IMR-90 (cell line): ENCODE data around the gene PPP6R3. TPM values are rescaled to one million over a fixed set of nuclear protein-coding genes. Genes with fewer than 3 reads are reported as not detected.

Experiments
- ATAC-seq: fragments of 200-7000 bp; cut with Tn5 transposase; 2 replicates; pipeline ENCODE4 v1.9.1; 2020; ENCODE audit warnings: low read depth, mild to moderate bottlenecking, moderate library complexity
- BruUV-seq: library from RNA; stranded (reverse); fragments of 400-500 nt; replicated peaks from 2 replicates; lab custom pipeline; 2021; lab: Mats Ljungman, UMichigan
- CTCF ChIA-PET: fragments of 300-600 bp; formaldehyde crosslinking; extraction: SDS; loops from one replicate; lab custom pipeline; 2021; ENCODE audit warnings: antibody characterized with exemption; lab: Yijun Ruan, JAX
- POLR2A ChIA-PET: fragments of 300-600 bp; sonication (Branson Sonifier 250); formaldehyde crosslinking; loops from one replicate; lab custom pipeline; 2022; ENCODE audit warnings: antibody characterized with exemption; ENCODE audit not compliant: unreplicated experiment; lab: Charles Lee
- DNase-seq: peaks from one replicate; pipeline ENCODE4 v3.0.0; 2013
- H2AFZ ChIP-seq: replicated peaks from 2 replicates; pipeline ENCODE3; 2013; ENCODE audit warnings: low read length, mild to moderate bottlenecking; ENCODE audit not compliant: poor library complexity
- H2AK5ac ChIP-seq: 2 replicates; pipeline ENCODE4 v1.6.1; 2013; ENCODE audit warnings: low read depth, low read length, inconsistent platforms
- H2AK9ac ChIP-seq: replicated peaks from 2 replicates; pipeline ENCODE3; 2013; ENCODE audit warnings: mild to moderate bottlenecking, low read depth, low read length, moderate library complexity; ENCODE audit not compliant: poor library complexity
- H2BK120ac ChIP-seq: 2 replicates; pipeline ENCODE4 v1.6.1; 2013; ENCODE audit warnings: low read depth, low read length, inconsistent platforms
- H2BK15ac ChIP-seq: 3 replicates; pipeline ENCODE4 v1.6.1; 2013; ENCODE audit warnings: low read depth, low read length, inconsistent platforms
- H2BK20ac ChIP-seq: 2 replicates; pipeline ENCODE4 v1.6.1; 2013; ENCODE audit warnings: low read depth, mild to moderate bottlenecking, inconsistent platforms, low read length, moderate library complexity
- H2BK5ac ChIP-seq: 2 replicates; pipeline ENCODE4 v1.6.1; 2013; ENCODE audit warnings: mild to moderate bottlenecking, low read depth, low read length, inconsistent platforms; ENCODE audit not compliant: poor library complexity, severe bottlenecking
- H3K14ac ChIP-seq: replicated peaks from 2 replicates; pipeline ENCODE4 v1.6.1; 2013; ENCODE audit warnings: low read depth, low read length, inconsistent platforms
- H3K18ac ChIP-seq: 2 replicates; pipeline ENCODE4 v1.6.1; 2013; ENCODE audit warnings: low read depth, low read length, control low read depth
- H3K23ac ChIP-seq: 2 replicates; pipeline ENCODE4 v1.6.1; 2013; ENCODE audit warnings: low read depth, low read length, inconsistent platforms
- H3K27ac ChIP-seq: 2 replicates; pipeline ENCODE4 v1.5.1; 2013; ENCODE audit warnings: mild to moderate bottlenecking, control low read depth, low read length; ENCODE audit not compliant: insufficient read depth
- H3K27me3 ChIP-seq: 2 replicates; pipeline ENCODE4 v1.6.1; 2013; ENCODE audit warnings: low read length; ENCODE audit not compliant: control insufficient read depth, insufficient read depth
- H3K36me3 ChIP-seq: 2 replicates; pipeline ENCODE4 v1.6.1; 2013; ENCODE audit warnings: low read length, mixed read lengths; ENCODE audit not compliant: control insufficient read depth, insufficient read depth
- H3K4ac ChIP-seq: 2 replicates; pipeline ENCODE4 v1.6.1; 2013; ENCODE audit warnings: low read depth, low read length, inconsistent platforms
- H3K4me1 ChIP-seq: 2 replicates; pipeline ENCODE4 v1.6.1; 2013; ENCODE audit warnings: low read length, mixed read lengths; ENCODE audit not compliant: control insufficient read depth, insufficient read depth
- H3K4me2 ChIP-seq: 2 replicates; pipeline ENCODE4 v1.6.1; 2013; ENCODE audit warnings: low read depth, mild to moderate bottlenecking, control low read depth, low read length, moderate library complexity
- H3K4me3 ChIP-seq: 2 replicates; pipeline ENCODE4 v1.5.1; 2013; ENCODE audit warnings: low read depth, mild to moderate bottlenecking, control low read depth, low read length, moderate library complexity; ENCODE audit not compliant: insufficient read depth
- H3K56ac ChIP-seq: 2 replicates; pipeline ENCODE4 v1.6.1; 2013; ENCODE audit warnings: low read length, inconsistent platforms; ENCODE audit not compliant: insufficient read depth; ENCODE audit errors: extremely low read depth
- H3K79me1 ChIP-seq, 2 experiments: 2 replicates each; pipeline ENCODE4 v1.6.1; 2013; ENCODE audit warnings: low read length in 2 of 2, inconsistent platforms in 1 of 2, low read depth in 1 of 2
- H3K9ac ChIP-seq: 2 replicates; pipeline ENCODE4 v1.6.1; 2013; ENCODE audit warnings: low read depth, low read length, control low read depth
- H3K9me1 ChIP-seq: 2 replicates; pipeline ENCODE4 v1.6.1; 2013; ENCODE audit warnings: low read length, inconsistent platforms; ENCODE audit not compliant: insufficient read depth
- H3K9me3 ChIP-seq: 2 replicates; pipeline ENCODE4 v1.6.1; 2013; ENCODE audit warnings: low read length; ENCODE audit not compliant: control insufficient read depth, insufficient read depth
- H4K20me1 ChIP-seq: 2 replicates; pipeline ENCODE4 v1.6.1; 2013; ENCODE audit warnings: low read length, inconsistent platforms; ENCODE audit not compliant: insufficient read depth
- H4K5ac ChIP-seq: 2 replicates; pipeline ENCODE4 v1.6.1; 2013; ENCODE audit warnings: mild to moderate bottlenecking, low read depth, low read length, control low read depth
- H4K8ac ChIP-seq, 2 experiments: 2 replicates each; pipeline ENCODE4 v1.6.1; 2013; ENCODE audit warnings: low read depth in 2 of 2, low read length in 2 of 2, control low read depth in 1 of 2, inconsistent platforms in 1 of 2
- H4K91ac ChIP-seq: 2 replicates; pipeline ENCODE4 v1.6.1; 2013; ENCODE audit warnings: low read depth, low read length, inconsistent platforms; ENCODE audit not compliant: insufficient read depth
- BHLHE40 ChIP-seq: fragments of 150-350 bp; IDR thresholded peaks from 2 replicates; pipeline ENCODE4 v1.6.1; 2016; ENCODE audit warnings: mild to moderate bottlenecking, low read depth, low read length
- CEBPB ChIP-seq: IDR thresholded peaks from 2 replicates; pipeline ENCODE4 v1.6.1; 2012; ENCODE audit warnings: low read depth, low read length, improper control_type of control experiment
- ELK1 ChIP-seq: fragments of 150-350 bp; IDR thresholded peaks from 2 replicates; pipeline ENCODE4 v1.6.1; 2016; ENCODE audit warnings: low read depth, mild to moderate bottlenecking, low read length, moderate library complexity, borderline replicate concordance
- FOS ChIP-seq: fragments of 150-350 bp; IDR thresholded peaks from 2 replicates; pipeline ENCODE4 v1.6.1; 2016; ENCODE audit warnings: low read depth, low read length
- MAFK ChIP-seq: IDR thresholded peaks from 2 replicates; pipeline ENCODE4 v1.6.1; 2012; ENCODE audit warnings: low read depth, low read length, improper control_type of control experiment
- MAZ ChIP-seq: IDR thresholded peaks from 2 replicates; pipeline ENCODE4 v1.6.1; 2012; ENCODE audit warnings: low read depth, mild to moderate bottlenecking, low read length, improper control_type of control experiment, moderate library complexity, borderline replicate concordance
- MXI1 ChIP-seq: IDR thresholded peaks from 2 replicates; pipeline ENCODE4 v1.6.1; 2012; ENCODE audit warnings: low read depth, mild to moderate bottlenecking, low read length, moderate library complexity, borderline replicate concordance
- POLR2A ChIP-seq: IDR thresholded peaks from 2 replicates; pipeline ENCODE4 v1.6.1; 2012; ENCODE audit warnings: mild to moderate bottlenecking, low read depth, low read length
- RCOR1 ChIP-seq: IDR thresholded peaks from 2 replicates; pipeline ENCODE4 v1.6.1; 2012; ENCODE audit warnings: mild to moderate bottlenecking, low read length, improper control_type of control experiment; ENCODE audit not compliant: insufficient replicate concordance
- SMC3 ChIP-seq: fragments of 150-350 bp; IDR thresholded peaks from 2 replicates; pipeline ENCODE4 v1.6.1; 2016; ENCODE audit warnings: low read depth, mild to moderate bottlenecking, antibody characterized with exemption, low read length, moderate library complexity
- WGBS, 2 experiments: methylation state at CpG; one replicate each; pipeline versions ENCODE4 v1.1.5 to v1.1.7; 2013; ENCODE audit warnings: missing lambda C conversion rate in 2 of 2; ENCODE audit not compliant: insufficient read length in 1 of 2; ENCODE audit errors: extremely low coverage in 2 of 2; 5-methylcytosine and 5-hydroxymethylcytosine counted together
- dilution Hi-C: fragments of 300-500 bp; cut with HindIII; formaldehyde crosslinking; loops from one replicate; pipeline ENCODE4 v1.14.3; 2018; ENCODE audit warnings: low sequenced_read_pairs; ENCODE audit not compliant: unreplicated experiment
- in situ Hi-C: fragments of 300-500 bp; cut with MboI; formaldehyde crosslinking; loops from 3 replicates; pipeline ENCODE4 v1.14.3; 2019; ENCODE audit warnings: low sequenced_read_pairs, inconsistent platforms, mixed read lengths
- intact Hi-C: fragments of 100-400 bp; cut with micrococcal nuclease; formaldehyde crosslinking; loops from 2 replicates; pipeline ENCODE4 v1.10.0; 2022
- polyA plus RNA-seq, 3 experiments: library from polyadenylated mRNA; depleted of rRNA; stranded (reverse); fragments of >200 nt; gene quantifications; 2 replicates each; pipeline ENCODE4 v1.2.3, GENCODE V29; 2012; ENCODE audit warnings: low replicate concordance in 1 of 3
- total RNA-seq: library from RNA; depleted of rRNA; stranded (reverse); fragments of >200 nt; gene quantifications from 2 replicates; pipeline ENCODE4 v1.2.3, GENCODE V29; 2012

The PPP6R3 gene
- total and polyA plus RNA-seq, 2 of the 4 experiments (the other 2 are of a cell fraction): 29.0 to 123 TPM

GRCh38 chr11:68551223-68551622 lies 90.7 kb downstream of the PPP6R3 start:
- dilution Hi-C loops (no loop called here), in situ Hi-C loops (no loop called here), intact Hi-C loops (no loop called here)
- no peak overlapping the region for H2AFZ ChIP-seq
- no peak overlapping the region for H2AK5ac ChIP-seq
- H2BK20ac ChIP-seq: no peak overlapping the region
- no peak overlapping the region for H4K8ac ChIP-seq
- no peak overlapping the region for H3K23ac ChIP-seq
- H3K56ac ChIP-seq: no peak overlapping the region
- H3K18ac ChIP-seq: no peak overlapping the region
- H2AK9ac ChIP-seq: no peak overlapping the region
- H2BK15ac ChIP-seq: no peak overlapping the region
- TF ChIP-seq POLR2A (no peak), MAZ (no peak), SMC3 (no peak), MAFK (no peak), MXI1 (no peak), RCOR1 (no peak), ELK1 (no peak), BHLHE40 (no peak), FOS (no peak), CEBPB (no peak)
- H3K9ac ChIP-seq: no peak overlapping the region
- H2BK5ac ChIP-seq: no peak overlapping the region
- H3K4ac ChIP-seq: no peak overlapping the region
- BruUV-seq: no TSS peak
- no peak for ATAC-seq
- 0% methylated on average over 1 of the region's 7 CpGs; no CpG with 5 or more reads in 1 of the 2 experiments for WGBS, 2 experiments
- H3K14ac ChIP-seq: no peak overlapping the region
- DNase-seq: no peak
- H3K4me1 ChIP-seq: peaks cover 4% of the 10 kb centered on the region
- H4K91ac ChIP-seq: no peak overlapping the region
- H3K27ac ChIP-seq: no peak overlapping the region
- ChIA-PET CTCF (interaction anchor here (0.6 kb wide), 1 partner anchor 12 kb away, joined by 6 read pairs; no protein-coding TSS in a partner anchor), POLR2A (no interaction called here)
- H3K4me3 ChIP-seq: no peak overlapping the region
- no peaks in the 10 kb centered on the region for H3K27me3 ChIP-seq
- no peak overlapping the region for H2BK120ac ChIP-seq
- peaks cover 26% of the 10 kb centered on the region for H3K36me3 ChIP-seq
- H3K9me1 ChIP-seq: peaks cover 16% of the 10 kb centered on the region
- H3K79me1 ChIP-seq: peaks cover 52 to 69% of the 10 kb centered on the region in 2 experiments
- H3K4me2 ChIP-seq: no peak overlapping the region
- no peak overlapping the region for H4K5ac ChIP-seq
- H3K9me3 ChIP-seq: no peaks in the 10 kb centered on the region
- peaks cover 29% of the 10 kb centered on the region; the same call in 1 of the 2 replicates for H4K20me1 ChIP-seq
